ENCODE results near the gene FAM83B.

DNA sequence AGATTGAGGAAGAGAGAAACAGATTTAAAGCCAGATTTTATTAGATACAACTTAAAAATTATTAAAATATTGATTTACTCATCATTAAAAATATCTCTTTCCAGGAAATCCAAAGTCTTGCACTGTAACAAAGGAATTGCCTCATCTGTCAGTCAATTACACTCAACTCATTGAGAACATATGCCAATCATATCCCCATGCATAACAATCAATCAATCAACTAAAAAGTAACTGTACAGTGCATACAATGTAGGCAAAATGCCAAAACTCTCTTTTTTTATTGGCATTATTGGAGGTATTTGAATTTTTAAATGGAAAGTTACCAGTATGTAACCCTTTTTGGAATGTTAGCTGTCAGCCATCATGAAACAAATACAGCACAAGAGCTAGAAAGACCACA lies 45.3 kb upstream of the FAM83B start:
- TF ChIP-seq, protein P1, sequence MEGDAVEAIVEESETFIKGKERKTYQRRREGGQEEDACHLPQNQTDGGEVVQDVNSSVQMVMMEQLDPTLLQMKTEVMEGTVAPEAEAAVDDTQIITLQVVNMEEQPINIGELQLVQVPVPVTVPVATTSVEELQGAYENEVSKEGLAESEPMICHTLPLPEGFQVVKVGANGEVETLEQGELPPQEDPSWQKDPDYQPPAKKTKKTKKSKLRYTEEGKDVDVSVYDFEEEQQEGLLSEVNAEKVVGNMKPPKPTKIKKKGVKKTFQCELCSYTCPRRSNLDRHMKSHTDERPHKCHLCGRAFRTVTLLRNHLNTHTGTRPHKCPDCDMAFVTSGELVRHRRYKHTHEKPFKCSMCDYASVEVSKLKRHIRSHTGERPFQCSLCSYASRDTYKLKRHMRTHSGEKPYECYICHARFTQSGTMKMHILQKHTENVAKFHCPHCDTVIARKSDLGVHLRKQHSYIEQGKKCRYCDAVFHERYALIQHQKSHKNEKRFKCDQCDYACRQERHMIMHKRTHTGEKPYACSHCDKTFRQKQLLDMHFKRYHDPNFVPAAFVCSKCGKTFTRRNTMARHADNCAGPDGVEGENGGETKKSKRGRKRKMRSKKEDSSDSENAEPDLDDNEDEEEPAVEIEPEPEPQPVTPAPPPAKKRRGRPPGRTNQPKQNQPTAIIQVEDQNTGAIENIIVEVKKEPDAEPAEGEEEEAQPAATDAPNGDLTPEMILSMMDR (conservative IDR thresholded peaks at IDR 0.05) = no peak
- no peak for TF ChIP-seq EZH2 (IDR thresholded peaks at IDR 0.05; ENCODE audit: low read depth)
